Psoas muscle (tissue), 8 donors: ENCODE results near the gene RAB21. TPM values are rescaled to one million over a fixed set of nuclear protein-coding genes. Genes with fewer than 3 reads are reported as not detected.

Source experiments
- ATAC-seq, 4 donors: fragments of 200-7000 bp; cut with Tn5 transposase; one replicate each; pipeline ENCODE4 v1.9.1; 2020; ENCODE audit warnings: moderate library complexity in 3 of 4, mild to moderate bottlenecking in 2 of 4
- DNase-seq, 2 donors: peaks; one replicate each; pipeline ENCODE4 v3.0.0-alpha.2; 2020
- H3K27ac ChIP-seq: fragments of 200-600 bp; one replicate; pipeline ENCODE4 v1.8.0; 2022
- H3K27me3 ChIP-seq, 3 donors: fragments of 200-600 bp in 1 of 3; one replicate each; pipeline versions ENCODE4 v1.6.1 to v1.8.0; 2013 to 2022; ENCODE audit warnings: low read length in 2 of 3, mild to moderate bottlenecking in 2 of 3, moderate library complexity in 1 of 3; ENCODE audit not compliant: insufficient read depth in 3 of 3
- H3K36me3 ChIP-seq, 2 donors: fragments of 200-600 bp in 1 of 2; one replicate each; pipeline versions ENCODE4 v1.6.1 to v1.8.0; 2013 to 2022; ENCODE audit warnings: low read depth in 1 of 2, mild to moderate bottlenecking in 1 of 2, moderate library complexity in 1 of 2; ENCODE audit not compliant: insufficient read depth in 1 of 2
- H3K4me1 ChIP-seq: fragments of 200-600 bp; one replicate; pipeline ENCODE4 v1.8.0; 2022
- H3K4me3 ChIP-seq: fragments of 200-600 bp; one replicate; pipeline ENCODE4 v1.8.0; 2022; ENCODE audit warnings: mild to moderate bottlenecking
- H3K9me3 ChIP-seq: fragments of 200-600 bp; one replicate; pipeline ENCODE4 v1.8.0; 2022
- WGBS, 3 donors: extraction: QIAGEN DNeasy Blood & Tissue Kit; methylation state at CpG; one replicate each; pipeline versions ENCODE4 v1.1.6 to v1.1.7; 2013; 5-methylcytosine and 5-hydroxymethylcytosine counted together
- intact Hi-C, 2 donors: fragments of 100-400 bp; cut with DNase I; formaldehyde crosslinking; loops; one replicate each; pipeline versions ENCODE4 v1.11.0 to v1.14.2; 2022
- polyA plus RNA-seq, 3 donors: library from polyadenylated mRNA; stranded (reverse); fragments of 200-250 nt; gene quantifications; one replicate each; pipeline ENCODE4 v1.2.3, GENCODE V29; 2013
- total RNA-seq, 4 donors: library from RNA; stranded (reverse); fragmentation: NEBNext Ultra II Directional in 2 of 4; extraction: Animal tissue kit (Norgen Biotek cat#: 25700) in 2 of 4; gene quantifications; one replicate each; pipeline versions ENCODE4 v1.2.1 to v1.2.4, GENCODE V29; 2021 to 2023
- TF ChIP-seq, protein P1 (sequence below): fragments of 200-600 bp; IDR thresholded peaks from one replicate; pipeline ENCODE4 v1.8.0; 2022; ENCODE audit warnings: antibody characterized with exemption
- donor health status: healthy with polysubstance abuse.
- donor health status: DM: no; HTN: no; CAD: no; lungs with moderate emphysema.
- donor health status: Bipolar disorder and iron deficiency.
- donor health status: healthy.
- donor health status: DM: yes; HTN: yes; CAD: no.
- donor health status: DM: no; HTN: no; CAD: no.
- donor health status: DM: no; HTN: no; CAD: no.
- donor health status: DM: yes; HTN: yes; CAD: no.

RAB21 gene
- total and polyA plus RNA-seq, 7 donors = 23.7 to 180 (median 152) TPM

DNA sequence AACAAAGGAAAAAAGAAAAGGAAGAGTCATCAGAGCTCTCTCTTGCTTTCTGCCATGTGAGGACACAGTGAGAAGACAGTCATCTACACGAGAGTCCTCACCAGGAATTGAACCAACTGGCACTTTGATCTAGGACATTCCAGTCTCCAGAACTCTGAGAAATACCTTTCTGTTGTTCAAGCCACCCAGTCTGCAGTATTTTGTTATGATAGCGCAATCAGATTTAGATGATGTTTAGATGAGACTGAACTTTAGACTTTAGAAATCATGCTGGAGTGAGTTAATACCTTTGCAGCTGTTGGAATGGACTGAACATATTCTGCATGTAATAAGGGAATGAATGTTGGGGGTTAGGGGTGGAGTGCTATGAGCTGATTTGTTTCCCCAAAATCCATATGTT, 28.1 kb upstream of the RAB21 start:
- ATAC-seq (no peak), DNase-seq (no peak)
- no peak overlapping the region for H3K27ac ChIP-seq
- H3K27me3 ChIP-seq = no peaks in the 10 kb centered on the region
- no peaks in the 10 kb centered on the region for H3K4me1 ChIP-seq
- WGBS, 3 donors = 65 to 77% (median 66%) methylated on average over 2 of the region's 2 CpGs
- TF ChIP-seq, protein P1, sequence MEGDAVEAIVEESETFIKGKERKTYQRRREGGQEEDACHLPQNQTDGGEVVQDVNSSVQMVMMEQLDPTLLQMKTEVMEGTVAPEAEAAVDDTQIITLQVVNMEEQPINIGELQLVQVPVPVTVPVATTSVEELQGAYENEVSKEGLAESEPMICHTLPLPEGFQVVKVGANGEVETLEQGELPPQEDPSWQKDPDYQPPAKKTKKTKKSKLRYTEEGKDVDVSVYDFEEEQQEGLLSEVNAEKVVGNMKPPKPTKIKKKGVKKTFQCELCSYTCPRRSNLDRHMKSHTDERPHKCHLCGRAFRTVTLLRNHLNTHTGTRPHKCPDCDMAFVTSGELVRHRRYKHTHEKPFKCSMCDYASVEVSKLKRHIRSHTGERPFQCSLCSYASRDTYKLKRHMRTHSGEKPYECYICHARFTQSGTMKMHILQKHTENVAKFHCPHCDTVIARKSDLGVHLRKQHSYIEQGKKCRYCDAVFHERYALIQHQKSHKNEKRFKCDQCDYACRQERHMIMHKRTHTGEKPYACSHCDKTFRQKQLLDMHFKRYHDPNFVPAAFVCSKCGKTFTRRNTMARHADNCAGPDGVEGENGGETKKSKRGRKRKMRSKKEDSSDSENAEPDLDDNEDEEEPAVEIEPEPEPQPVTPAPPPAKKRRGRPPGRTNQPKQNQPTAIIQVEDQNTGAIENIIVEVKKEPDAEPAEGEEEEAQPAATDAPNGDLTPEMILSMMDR = no peak
- H3K36me3 ChIP-seq = no peaks in the 10 kb centered on the region
- H3K4me3 ChIP-seq = no peak overlapping the region
- intact Hi-C loops = no loop called here
- H3K9me3 ChIP-seq = no peaks in the 10 kb centered on the region

- Histone ChIP-seq H3K4me1 (no peaks in the 10 kb centered on the region), H3K9me3 (no peaks in the 10 kb centered on the region), H3K27ac (no peak overlapping the region), H3K4me3 (no peak overlapping the region), H3K27me3 (no peaks in the 10 kb centered on the region), H3K36me3 (no peaks in the 10 kb centered on the region)
- WGBS, 3 donors = 76 to 86% (median 85%) methylated on average over 5 of the region's 5 CpGs
- ATAC-seq (no peak), DNase-seq (no peak)
- TF ChIP-seq, protein P1 = no peak
- intact Hi-C loops = no loop called here
Measured at GRCh38 chr12:71727958-71728357, 26.7 kb upstream of the RAB21 start.

GRCh38 chr12:71730936-71731335, 23.7 kb upstream of the RAB21 start:
- WGBS, 3 donors = 74 to 81% (median 75%) methylated on average over 7 of the region's 7 CpGs
- Histone ChIP-seq H3K27me3 (no peaks in the 10 kb centered on the region), H3K4me1 (no peaks in the 10 kb centered on the region), H3K4me3 (no peak overlapping the region), H3K36me3 (no peaks in the 10 kb centered on the region), H3K9me3 (no peaks in the 10 kb centered on the region), H3K27ac (no peak overlapping the region)
- DNase-seq (no peak), ATAC-seq (no peak)
- intact Hi-C loops = no loop called here
- TF ChIP-seq, protein P1 = no peak

- intact Hi-C loops = no loop called here
- Histone ChIP-seq H3K4me1 (no peaks in the 10 kb centered on the region), H3K4me3 (no peak overlapping the region), H3K27ac (no peak overlapping the region), H3K9me3 (no peaks in the 10 kb centered on the region), H3K36me3 (no peaks in the 10 kb centered on the region), H3K27me3 (no peaks in the 10 kb centered on the region)
- TF ChIP-seq, protein P1 = no peak
- WGBS, 3 donors = 75 to 79% (median 77%) methylated on average over 21 of the region's 21 CpGs
- ATAC-seq = no peak
- no peak for DNase-seq
Measured at GRCh38 chr12:71731439-71732356, 23.0 kb upstream of the RAB21 start.

DNA sequence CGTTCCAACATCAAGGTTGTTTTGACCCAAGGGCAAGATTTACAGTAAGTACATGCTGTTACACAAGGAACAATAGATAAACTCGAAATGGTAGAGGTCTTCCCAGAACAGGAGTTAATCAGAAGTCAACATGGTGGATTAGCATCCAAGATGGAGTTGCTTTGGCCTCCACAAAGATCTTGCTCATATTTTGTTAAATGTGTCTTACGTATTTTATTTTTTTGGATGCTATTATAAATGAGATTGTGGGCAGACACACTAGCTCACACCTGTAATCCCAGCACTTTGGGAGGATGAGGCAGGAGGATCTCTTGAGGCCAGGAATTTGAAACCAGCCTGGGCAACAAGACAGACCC, 22.3 kb upstream of the RAB21 start:
- no peak overlapping the region for H3K27ac ChIP-seq
- intact Hi-C loops = no loop called here
- no peaks in the 10 kb centered on the region for H3K9me3 ChIP-seq
- TF ChIP-seq, protein P1 = no peak
- no peak overlapping the region for H3K4me3 ChIP-seq
- ATAC-seq (no peak), DNase-seq (no peak)
- WGBS, 3 donors = 79 to 85% (median 84%) methylated on average over 3 of the region's 3 CpGs
- H3K27me3 ChIP-seq = no peaks in the 10 kb centered on the region
- no peaks in the 10 kb centered on the region for H3K4me1 ChIP-seq
- H3K36me3 ChIP-seq = no peaks in the 10 kb centered on the region
